KOPT-K1 (cell line): Measurements from ENCODE around the gene ZMYND19.
"Not testable (repeated sequence)": the region's sequence is repeated elsewhere in the genome, so short reads cannot be mapped to it uniquely, and the experiment has no call there.

Source experiments
- H3K27ac ChIP-seq: fragments of 200-600 bp; sonication (generic); 2 replicates; pipeline ENCODE4 v1.5.1; 2016; ENCODE audit warnings: antibody characterized with exemption, mild to moderate bottlenecking, low read depth, low read length; ENCODE audit not compliant: poor library complexity, severe bottlenecking
- H3K36me3 ChIP-seq: fragments of 200-600 bp; sonication (generic); 2 replicates; pipeline ENCODE4 v1.5.1; 2017; ENCODE audit warnings: antibody characterized with exemption, mild to moderate bottlenecking, low read length, moderate library complexity; ENCODE audit not compliant: insufficient read depth
- H3K9me3 ChIP-seq: fragments of 200-600 bp; sonication (generic); 2 replicates; pipeline ENCODE4 v1.5.1; 2017; ENCODE audit warnings: antibody characterized with exemption, low read length, mild to moderate bottlenecking; ENCODE audit not compliant: insufficient read depth, poor library complexity, severe bottlenecking

The ZMYND19 gene

GRCh38 chr9:137606005-137606621, 15.8 kb upstream of the ZMYND19 start:
- no peaks in the 10 kb centered on the region for H3K36me3 ChIP-seq
- H3K9me3 ChIP-seq: no peaks in the 10 kb centered on the region
- peak overlapping the region; percentile 63 for H3K27ac ChIP-seq

- Histone ChIP-seq H3K9me3 (no peaks in the 10 kb centered on the region), H3K27ac (peak within 1 kb of the TSS; percentile 63), H3K36me3 (no peaks in the 10 kb centered on the region)
These were observed 15.1 kb upstream of the ZMYND19 start, which contains the start of gene ARRDC1 for GRCh38 chr9:137605121-137606004. ARRDC1 (plus strand) TSS chr9:137605686; CDS start chr9:137605718, 32 bp downstream.

GRCh38 chr9:137604345-137605086, 14.2 kb upstream of the ZMYND19 start:
- no peaks in the 10 kb centered on the region for H3K36me3 ChIP-seq
- no peak overlapping the region for H3K27ac ChIP-seq
- no peaks in the 10 kb centered on the region for H3K9me3 ChIP-seq

GRCh38 chr9:137603879-137604278, 13.6 kb upstream of the ZMYND19 start:
- no peak overlapping the region for H3K27ac ChIP-seq
- H3K36me3 ChIP-seq: no peaks in the 10 kb centered on the region
- H3K9me3 ChIP-seq: no peaks in the 10 kb centered on the region

GRCh38 chr9:137602661-137603060, 12.3 kb upstream of the ZMYND19 start:
- no peaks in the 10 kb centered on the region for H3K9me3 ChIP-seq
- no peak overlapping the region for H3K27ac ChIP-seq
- no peaks in the 10 kb centered on the region for H3K36me3 ChIP-seq

GRCh38 chr9:137598943-137599342, 8.6 kb upstream of the ZMYND19 start:
- no peaks in the 10 kb centered on the region for H3K9me3 ChIP-seq
- no peaks in the 10 kb centered on the region for H3K36me3 ChIP-seq
- no peak overlapping the region for H3K27ac ChIP-seq

GRCh38 chr9:137596577-137596976, 6.3 kb upstream of the ZMYND19 start:
- H3K27ac ChIP-seq, H3K9me3 ChIP-seq, H3K36me3 ChIP-seq: not testable (repeated sequence)

GRCh38 chr9:137593176-137593575, 2.9 kb upstream of the ZMYND19 start:
- no peak overlapping the region for H3K27ac ChIP-seq
- peaks cover 9% of the 10 kb centered on the region for H3K36me3 ChIP-seq
- no peaks in the 10 kb centered on the region for H3K9me3 ChIP-seq

GRCh38 chr9:137592767-137593166, 2.5 kb upstream of the ZMYND19 start:
- Histone ChIP-seq H3K27ac (no peak overlapping the region), H3K9me3 (no peaks in the 10 kb centered on the region), H3K36me3 (peaks cover 13% of the 10 kb centered on the region)

- H3K9me3 ChIP-seq: no peaks in the 10 kb centered on the region
- peak overlapping the region; percentile 47 for H3K27ac ChIP-seq
- H3K36me3 ChIP-seq: peaks cover 40% of the 10 kb centered on the region
These were observed 216 bp downstream of the ZMYND19 start for GRCh38 chr9:137590123-137590468.

- Histone ChIP-seq H3K36me3 (peaks cover 45% of the 10 kb centered on the region), H3K27ac (peak overlapping the region; percentile 47), H3K9me3 (no peaks in the 10 kb centered on the region)
These were observed 730 bp downstream of the ZMYND19 start for GRCh38 chr9:137589441-137590122.

GRCh38 chr9:137588891-137589290, 1.4 kb downstream of the ZMYND19 start:
- no peaks in the 10 kb centered on the region for H3K9me3 ChIP-seq
- H3K36me3 ChIP-seq: peaks cover 52% of the 10 kb centered on the region
- peak overlapping the region; percentile 47 for H3K27ac ChIP-seq

- Histone ChIP-seq H3K27ac (no peak overlapping the region), H3K36me3 (peaks cover 58% of the 10 kb centered on the region), H3K9me3 (no peaks in the 10 kb centered on the region)
These were observed 2.0 kb downstream of the ZMYND19 start for GRCh38 chr9:137588311-137588710.

- no peak overlapping the region for H3K27ac ChIP-seq
- no peaks in the 10 kb centered on the region for H3K9me3 ChIP-seq
- peaks cover 72% of the 10 kb centered on the region for H3K36me3 ChIP-seq
These were observed 3.5 kb downstream of the ZMYND19 start for GRCh38 chr9:137586854-137587253.

- H3K27ac ChIP-seq: no peak overlapping the region
- no peaks in the 10 kb centered on the region for H3K9me3 ChIP-seq
- peaks cover 82% of the 10 kb centered on the region for H3K36me3 ChIP-seq
These were observed 6.4 kb downstream of the ZMYND19 start for GRCh38 chr9:137583957-137584356.
